Muscle of back (tissue), 11 donors: ENCODE measurements around the gene TMEM266. TPM values are rescaled to one million over a fixed set of nuclear protein-coding genes. Genes with fewer than 3 reads are reported as not detected.

Source experiments
- DNase-seq, 3 donors: peaks; one replicate each; pipeline versions ENCODE4 v3.0.0 to v3.0.0-alpha.2; 2013
- polyA plus RNA-seq, 10 donors: library from polyadenylated mRNA; unstranded; fragments of 120-200 nt; gene quantifications; one replicate each; pipeline ENCODE4 v1.2.1, GENCODE V29; 2013; ENCODE audit not compliant: insufficient read length in 10 of 10

TMEM266 gene
- polyA plus RNA-seq, 10 donors: 0.23 to 1.0 (median 0.32) TPM

DNA sequence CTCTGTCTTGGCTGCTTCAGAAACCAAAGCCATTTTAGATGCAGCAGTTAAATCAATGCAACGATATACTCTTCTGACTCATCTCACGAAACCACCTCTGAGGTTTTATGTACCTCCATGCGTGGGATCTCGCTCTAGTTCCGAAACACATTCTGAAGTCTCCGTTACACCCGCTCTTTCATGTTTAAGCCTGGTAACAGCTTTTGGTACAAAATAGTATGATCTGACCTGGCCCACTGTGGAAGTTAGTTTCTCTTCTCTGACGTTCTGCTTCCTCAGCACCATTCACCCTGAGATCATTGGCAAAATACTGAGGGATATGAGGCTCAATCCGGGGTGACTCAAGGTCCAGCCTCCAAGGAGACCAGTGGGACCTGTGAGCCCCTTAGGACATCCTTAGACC, 121.9 kb downstream of the TMEM266 start:
- no peak for DNase-seq

DNA sequence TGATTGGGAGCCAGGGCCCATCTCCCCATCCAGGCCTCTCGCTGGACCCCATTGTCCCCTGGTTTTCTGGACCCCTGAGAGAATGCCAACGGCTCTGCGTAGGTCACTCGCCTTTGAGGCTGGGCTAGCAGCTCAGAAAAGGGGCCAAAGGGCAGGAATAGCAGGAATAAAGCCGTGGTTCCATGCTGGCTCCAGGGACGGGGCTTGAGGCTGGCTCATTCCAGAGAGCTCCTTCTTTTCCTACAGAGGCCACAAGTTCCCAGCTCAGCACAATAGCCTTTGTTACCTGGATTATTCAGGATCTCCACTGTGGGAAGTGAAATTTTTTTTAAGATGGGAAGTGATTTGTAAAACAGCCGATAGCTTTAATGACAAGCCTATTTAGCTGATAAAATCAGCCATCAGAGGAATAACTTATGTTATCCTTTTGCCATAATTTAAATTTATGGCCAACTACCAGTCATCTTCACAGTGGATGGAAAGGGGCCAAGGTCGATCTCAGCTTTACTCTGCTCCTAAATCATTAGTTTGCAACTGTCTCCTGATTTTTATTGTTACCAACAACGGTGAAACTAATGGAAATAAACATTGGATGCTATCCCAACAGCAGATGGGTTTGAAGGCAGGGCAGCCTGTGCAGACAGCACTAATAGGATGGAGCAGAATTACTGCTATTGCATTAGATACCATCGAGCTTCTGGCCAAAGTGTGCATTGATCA, 124.3 kb downstream of the TMEM266 start:
- peak in 1 of 3 donors; percentile 61 for DNase-seq

DNA sequence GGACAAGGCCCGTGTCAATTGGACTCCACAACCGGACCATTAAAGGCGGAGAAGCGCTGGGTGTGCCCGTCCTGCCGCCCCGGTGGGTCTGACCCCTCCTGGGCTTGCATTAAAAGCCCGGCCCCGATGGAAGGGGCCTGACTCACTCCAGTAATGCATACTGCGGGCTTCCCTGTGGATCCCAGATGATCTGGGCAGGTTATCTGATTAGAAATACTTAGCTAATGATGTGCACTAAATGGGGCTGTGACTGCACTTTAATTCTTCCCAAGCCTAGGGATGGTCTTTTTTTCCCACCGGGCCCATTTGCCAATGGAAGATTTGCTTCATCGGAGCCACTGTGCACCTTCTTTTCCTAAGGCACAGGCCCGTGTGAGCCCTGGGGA, 124.9 kb downstream of the TMEM266 start:
- DNase-seq: no peak

DNA sequence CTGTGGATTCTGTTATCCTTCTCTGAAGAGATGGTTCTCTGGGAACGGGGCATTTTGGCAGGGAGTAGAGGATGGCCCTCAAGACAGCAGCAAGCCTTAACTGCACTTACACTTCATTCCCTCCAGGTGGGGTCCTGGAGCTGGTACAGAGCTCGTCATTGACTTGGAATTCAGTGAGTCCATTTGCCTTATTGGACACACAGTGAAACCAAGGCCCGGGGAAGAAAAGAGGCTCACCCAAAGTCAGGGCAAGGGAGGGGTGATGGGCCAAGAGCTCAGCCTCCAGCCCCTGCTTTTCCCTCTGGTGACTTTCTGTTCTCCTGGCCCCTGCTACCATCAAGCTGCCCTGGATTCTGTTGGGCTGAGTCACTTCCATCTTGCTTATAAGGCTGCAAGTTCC, 125.9 kb downstream of the TMEM266 start:
- peak in 1 of 3 donors; percentile 21 for DNase-seq

DNA sequence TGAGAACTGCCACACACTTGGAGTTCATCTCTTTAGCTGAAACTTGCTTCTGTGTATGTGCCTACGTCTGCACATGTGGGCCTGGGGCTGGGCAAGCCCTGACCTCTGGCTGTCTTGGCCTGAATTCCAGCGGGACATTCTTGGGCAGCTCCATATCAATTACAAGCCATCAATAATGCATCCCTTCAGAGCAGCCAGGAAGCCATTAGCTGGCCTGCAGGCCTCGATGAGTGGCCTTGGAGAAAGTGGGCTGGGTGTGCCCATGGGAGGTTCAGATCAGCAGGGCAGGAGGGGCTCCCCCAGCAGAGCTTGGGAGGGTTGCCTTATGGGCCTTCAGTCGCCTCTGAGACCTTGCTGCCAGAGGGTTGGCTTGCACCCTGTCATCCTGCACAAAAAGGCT, 127.4 kb downstream of the TMEM266 start:
- no peak for DNase-seq

DNA sequence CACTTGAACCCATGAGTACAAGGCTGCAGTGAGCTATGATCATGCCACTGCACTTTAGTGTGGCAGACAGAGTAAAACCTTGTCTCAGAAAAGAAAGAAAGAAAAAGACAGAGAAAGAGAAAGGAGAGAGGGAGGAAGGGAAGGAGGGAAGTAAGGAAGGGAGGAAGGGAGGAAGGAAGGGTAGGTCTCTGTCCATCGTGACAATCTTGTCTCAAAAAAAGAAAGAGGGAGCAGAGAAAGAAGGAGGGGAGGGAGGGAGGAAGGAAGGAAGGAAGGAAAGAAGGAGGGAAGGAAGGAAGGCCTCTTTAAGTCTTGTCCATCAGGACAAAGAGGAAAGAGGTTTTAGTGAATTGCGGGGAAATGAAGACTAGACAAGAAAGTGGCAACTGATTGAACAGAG, 129.3 kb downstream of the TMEM266 start:
- DNase-seq: no peak

DNA sequence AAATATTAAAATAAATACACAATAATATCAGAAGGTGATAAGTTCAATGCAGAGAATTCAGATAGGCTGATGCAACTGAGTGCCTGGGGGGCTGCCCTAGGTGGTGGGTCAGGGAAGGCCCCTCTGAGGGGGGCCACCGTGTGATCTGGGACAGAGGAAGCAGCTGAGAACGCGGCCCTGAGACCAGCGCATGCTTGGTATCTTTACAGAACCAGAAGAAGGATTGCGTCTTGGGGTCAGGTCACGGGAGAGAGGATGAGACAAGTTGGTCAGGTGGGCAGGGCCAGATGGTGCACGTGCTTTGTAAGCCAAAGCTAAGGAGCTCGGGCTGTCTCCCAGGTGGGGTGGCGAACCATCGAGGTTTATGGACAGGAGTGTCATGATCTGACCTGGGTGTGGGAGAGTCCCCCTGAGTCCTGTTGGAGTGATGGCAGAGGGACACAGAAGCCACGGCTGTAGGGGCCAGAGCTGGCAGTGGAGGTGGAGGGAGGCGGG, 130.3 kb downstream of the TMEM266 start:
- DNase-seq: no peak

DNA sequence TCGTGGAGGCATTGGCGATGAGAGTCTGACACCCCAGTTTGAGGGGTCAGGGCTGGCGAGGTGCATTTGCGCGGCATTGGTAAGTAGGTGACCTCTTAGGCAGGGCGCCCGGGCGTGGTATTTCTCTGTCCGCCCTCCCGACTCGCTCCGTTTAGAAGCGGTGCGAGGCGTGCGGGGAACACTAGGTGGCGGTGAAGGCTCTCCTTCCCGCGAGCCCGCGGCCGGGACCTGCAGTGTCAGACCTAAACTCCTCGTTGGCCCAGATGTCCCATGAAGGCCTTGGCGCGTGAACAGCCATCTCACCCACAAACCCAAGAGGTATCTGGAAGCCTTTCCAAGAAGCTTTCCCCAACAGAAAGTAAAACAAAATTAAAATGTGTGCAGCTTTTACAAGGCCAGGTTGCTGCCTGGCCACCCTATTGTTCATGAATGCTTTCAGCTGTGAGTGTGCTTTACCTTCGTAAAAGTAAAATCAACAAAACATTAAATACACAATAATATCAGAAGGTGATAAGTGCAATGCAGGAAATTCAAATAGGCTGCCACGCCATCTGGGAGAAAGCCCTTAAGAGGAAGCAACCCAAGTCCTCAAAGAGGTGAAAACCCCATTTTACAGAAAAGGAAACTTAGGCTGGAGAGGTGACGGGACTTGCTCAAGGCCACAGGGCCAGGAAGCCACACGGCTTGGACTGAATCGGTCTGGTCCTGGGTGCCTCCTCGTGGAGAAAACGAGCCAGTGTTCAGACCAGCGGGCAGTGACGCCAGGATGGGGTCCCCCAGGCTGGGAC, 131.2 kb downstream of the TMEM266 start:
- peak; percentile 44 to 86 (median 67) for DNase-seq

DNA sequence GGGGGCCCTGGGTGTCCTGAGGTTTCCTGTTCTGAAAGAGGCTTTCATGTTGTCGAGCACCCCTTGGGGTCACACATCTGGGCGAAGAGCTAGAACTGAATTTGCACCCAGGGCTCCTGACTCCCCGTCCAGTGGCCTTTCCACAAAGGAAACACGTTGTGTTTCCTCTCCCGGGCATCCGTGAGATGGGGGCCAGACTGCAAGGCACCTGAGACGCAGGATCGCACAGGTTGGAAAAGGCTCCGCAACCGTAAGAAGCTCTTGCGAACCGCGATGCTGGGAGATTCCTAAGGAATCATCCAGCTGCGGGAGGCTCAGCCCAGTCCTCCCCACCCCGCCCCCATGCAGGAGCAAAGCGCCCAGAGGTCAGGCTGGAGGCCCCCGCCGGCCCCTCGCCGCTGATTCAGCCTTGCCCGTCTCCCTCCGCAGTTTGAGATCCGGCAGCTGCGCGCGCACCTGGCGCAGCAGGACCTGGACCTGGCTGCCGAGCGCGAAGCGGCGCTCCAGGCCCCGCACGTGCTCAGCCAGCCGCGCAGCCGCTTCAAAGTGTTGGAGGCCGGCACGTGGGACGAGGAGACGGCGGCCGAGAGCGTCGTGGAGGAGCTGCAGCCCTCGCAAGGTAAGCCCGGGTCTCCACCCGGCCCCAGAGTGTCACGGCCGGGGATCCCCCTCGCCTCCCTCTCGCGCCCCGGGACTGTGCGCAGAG, 131.9 kb downstream of the TMEM266 start:
- DNase-seq: no peak

DNA sequence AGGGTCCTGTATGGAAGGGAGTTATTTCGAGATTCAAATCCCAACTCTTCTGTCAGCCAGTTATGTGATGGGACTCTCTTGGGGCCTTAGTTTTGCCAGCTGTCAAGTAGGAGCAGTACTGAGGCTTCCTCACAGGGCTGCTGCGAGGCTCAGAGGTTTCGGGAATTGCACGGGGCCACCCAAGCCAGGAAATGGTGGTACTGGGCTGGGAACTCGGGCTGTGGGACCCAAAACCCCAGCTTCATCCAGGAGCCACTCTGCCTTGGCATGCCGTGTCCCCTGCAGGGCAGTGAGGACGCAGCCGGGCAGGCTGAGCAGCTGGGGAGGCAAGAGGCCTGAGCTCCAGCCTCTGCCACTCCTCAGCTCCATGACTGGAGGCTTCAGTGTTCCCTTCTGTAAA, 132.9 kb downstream of the TMEM266 start:
- no peak for DNase-seq

DNA sequence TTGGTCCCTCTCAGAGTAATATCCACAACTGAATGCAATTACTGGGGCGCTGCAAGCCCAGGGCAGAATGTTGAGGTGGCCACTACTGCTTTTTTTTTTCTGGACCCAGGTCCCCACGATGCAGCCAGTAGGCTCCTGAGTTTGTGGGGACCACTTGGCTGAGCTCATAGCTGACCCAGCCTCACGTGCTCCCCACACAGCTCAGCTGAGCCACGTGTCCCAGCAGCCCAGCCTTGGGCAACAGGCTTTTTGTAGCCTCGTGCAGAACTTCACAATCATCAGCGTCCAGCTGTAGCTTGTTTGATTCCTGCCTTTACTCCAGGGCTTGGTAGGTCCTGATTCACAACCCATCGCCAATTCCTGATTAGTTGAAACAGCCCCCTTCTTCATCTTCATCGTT, 134.1 kb downstream of the TMEM266 start:
- DNase-seq: no peak

DNA sequence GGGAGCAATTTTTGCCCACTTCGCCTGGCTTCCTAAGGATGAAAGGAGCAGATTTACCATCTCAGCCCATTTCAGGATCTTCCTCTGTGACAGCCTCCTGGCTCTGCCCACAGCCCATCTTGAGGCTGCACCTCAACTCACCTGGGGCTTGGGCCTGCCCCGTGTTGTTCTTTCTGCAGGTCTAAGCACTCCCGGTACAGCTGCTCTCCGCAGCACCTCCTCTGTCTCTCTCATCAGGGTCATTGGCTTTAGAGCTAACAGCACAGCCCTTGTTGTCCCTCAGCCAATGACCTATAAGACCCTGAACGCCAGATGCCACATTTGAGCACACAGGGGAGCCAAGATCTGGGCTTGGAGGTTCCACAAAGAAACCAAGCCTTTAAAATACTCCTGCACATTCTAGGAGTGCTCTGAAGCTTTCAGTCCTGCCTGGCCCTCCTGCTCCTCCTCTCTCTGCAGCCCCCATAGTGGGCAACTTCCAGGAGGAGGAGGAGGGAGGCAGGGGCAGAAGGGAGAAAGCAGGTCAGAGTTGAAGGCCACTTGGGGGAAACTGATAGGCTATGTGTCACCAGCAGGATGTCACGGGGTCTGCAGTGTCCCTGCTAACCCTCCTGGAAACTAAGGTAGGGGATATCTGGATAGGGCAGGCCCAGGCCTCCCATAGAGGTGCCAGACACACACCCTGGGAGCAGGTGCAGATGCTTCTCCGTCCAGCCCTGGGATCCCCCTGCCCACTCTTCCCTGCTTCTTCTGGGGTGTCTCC, 135.9 kb downstream of the TMEM266 start:
- DNase-seq: no peak

DNA sequence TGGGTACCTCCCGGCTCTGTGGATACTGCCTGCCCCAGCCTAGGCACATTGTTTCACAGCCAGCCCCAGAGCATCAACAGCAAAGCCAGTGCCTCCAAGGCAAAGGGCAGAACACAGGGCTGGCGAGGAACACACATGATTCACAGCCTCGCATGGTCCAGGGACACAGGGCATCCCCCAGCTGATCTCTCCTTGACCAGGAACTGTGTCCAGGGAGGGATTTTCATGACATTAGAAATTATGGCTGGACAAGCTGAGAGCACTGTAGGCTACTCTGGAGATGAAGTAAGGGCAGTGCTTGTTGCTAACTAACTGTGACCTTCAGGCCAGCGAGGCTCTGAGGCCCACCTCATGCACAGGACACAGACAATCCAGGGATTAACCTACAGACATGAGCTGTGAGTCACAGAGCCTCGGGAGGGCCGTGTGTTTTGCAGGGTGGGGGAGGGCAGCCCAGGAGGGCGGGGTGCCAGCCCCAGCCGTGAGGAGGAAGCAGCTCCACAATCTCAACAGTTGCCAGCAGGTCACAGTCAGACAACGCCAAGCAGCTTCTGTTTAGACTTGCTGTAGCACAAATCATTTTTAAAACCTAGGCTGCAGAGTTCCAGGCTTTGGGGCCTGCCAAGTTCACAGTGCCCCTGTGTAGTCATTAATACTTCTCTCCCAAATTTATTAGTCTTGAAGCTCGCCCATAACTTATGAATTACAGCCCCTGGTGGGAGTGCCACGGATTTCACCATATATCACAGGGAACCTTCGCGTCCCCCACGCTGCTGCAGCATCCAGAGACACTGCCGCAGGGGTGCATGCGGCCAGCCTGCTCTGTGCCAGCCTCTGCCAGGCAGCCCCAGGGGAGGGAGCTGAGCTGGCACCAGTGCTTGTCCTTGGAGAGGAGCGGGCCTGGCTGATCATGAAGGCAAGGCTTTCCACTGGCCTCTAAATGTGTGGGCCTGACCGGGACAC, 136.8 kb downstream of the TMEM266 start:
- peak in 2 of 3 donors; percentile 49 to 58 for DNase-seq

DNA sequence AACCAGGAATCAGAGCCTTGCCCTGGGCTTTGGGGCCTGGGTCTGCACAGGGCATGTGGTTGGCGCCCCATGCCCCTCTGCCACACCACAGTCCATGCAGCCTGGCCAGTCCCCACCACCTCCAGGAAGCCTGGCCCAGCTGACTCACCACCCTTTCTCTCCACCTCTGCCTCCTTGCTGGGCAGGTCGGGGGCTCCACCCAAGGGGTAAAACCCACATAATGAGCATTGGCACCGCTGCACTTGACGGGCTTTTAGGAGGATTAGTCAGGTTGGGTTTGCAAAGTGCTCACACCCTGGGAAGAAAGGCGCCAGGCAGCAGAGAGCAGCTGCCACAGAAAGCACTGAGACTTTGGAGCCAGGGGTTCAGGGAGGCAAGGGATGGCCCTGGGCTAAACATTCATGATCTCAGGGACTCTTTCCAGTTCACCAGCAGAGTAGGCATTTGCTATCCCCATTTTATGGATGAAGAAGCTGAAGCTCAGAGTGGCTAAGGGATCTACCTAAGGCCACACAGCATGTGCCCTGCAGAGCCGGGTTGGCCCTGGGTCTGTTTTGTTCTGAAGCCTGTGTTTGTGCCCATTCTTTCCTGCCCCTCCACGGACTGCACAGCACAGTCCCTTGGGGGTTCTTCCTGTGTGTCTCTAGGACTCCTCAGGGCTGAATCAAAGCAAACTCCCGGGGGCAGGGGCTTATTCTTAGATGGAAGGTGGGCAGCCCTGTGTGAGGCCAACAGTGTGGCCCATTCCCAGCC, 138.1 kb downstream of the TMEM266 start:
- no peak for DNase-seq

DNA sequence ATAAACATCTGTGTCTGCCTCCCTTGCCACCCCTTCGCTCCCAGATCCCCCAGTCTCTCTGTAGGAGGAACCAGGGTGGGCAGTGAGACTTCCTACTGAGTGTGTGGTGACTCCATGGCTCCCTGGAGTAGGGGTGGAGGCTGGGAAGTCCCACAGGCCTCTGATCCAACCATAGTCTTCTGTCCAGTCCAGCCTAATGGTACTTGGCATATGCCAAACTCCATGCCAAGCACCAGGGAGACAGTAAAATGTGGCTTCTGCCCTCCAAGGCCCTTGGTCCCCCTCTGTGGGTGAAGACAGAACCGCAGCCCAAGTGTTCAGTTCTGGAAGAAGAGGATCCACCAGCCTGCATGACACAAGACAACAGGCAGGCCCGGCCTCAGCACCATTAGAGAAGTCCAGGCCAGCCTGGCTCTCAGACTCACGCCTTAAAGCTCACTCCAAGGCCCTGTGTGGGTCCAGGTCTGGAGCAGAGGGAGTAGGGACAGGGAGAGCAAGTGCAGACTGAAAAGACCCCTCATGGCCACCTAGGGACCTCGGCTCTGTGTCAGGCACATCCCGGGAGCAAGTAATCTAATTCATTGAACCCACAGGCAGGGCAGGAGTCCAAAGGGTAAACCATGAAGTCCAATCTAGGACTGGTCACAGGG, 138.8 kb downstream of the TMEM266 start:
- DNase-seq: no peak

DNA sequence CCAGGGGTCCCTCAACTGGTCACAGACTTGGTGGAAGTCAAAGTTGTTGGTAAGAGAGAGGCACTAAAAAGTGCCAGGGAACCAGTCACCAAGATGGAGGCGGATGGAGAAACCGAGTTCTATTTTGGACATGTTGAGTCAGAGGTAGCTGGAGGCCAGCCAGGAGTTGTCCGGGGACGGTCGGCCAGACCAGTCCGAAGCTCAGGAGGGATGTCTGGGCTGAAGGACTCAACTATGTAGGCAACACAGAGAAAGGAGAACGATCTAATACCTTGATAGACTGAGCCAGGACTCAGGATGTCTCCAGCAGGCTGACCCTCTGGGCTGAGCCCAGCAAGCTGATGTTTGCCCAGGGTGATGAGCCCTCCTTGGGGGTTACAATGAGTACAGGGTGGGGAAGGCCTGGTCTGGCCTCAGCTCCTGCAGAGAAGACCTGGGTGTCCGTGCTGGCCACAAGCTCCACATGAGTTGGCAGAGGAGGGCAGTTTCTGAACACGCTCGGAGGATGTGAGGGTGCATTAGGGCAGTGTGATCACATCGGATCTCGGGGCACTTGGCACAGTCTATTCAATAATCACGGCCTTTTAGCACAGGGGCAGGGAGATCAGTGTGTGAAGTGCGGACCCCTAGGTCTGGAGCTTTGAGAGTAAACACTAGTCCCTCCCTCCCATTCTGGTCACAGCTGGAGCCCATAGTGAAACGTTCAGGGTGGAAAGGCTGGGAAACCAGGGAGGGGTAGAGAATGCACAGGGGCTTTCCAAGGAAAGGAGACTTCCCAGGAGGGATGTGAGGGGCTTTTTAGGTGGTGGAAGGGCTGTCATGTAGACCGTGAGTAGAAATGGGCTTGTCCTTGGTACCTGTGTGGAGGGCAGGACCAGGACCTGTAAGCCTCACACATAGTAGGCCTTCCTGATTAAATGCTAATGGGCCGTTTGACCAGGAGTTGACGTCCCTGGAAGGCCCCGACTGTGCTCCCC, 139.6 kb downstream of the TMEM266 start:
- DNase-seq: no peak

DNA sequence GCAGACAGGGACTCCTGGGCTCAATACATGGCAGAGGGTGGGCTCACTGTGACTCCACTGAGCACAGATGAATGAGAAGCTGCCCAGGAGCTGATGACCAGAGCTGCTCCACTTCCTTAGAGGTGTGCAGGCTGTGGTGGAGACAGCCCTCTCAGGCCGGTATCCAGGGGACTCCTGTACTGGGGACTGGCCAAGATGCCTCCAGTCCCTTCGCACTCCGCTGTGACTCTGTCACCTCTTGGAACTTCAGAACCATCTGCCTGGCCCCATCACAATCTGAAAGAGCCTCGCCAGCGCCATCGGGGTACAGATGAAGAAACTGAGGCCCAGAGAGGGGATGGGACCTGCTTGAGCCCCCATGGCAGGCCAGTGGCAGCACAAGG, 140.3 kb downstream of the TMEM266 start:
- DNase-seq: no peak

DNA sequence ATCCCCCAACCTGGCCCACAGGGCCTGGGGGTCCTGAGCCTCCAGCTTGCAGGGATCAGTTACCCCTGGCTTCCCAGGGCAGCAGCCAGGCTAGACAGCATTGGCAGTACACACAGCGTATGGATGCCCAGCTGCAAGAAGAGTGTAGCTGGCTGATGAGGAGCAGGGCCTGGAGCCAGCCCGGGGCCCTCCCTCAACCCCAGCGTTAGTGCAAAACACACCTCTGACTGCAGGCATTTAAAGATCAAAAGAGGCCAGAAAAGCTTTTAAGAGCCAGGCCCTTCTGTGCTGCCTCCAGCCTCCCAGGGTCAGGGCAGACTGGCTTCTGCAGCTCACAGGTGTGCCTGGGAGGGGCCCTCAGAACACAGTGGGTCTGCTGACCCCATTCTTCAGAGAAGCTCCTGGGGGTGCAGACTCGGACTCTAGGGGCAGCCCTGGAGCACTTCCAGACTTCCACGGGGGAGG, 140.9 kb downstream of the TMEM266 start:
- DNase-seq: no peak
